GM12878 (cell line): ENCODE results near the gene HLA-DPB1. TPM values are rescaled to one million over a fixed set of nuclear protein-coding genes. Genes with fewer than 3 reads are reported as not detected.

Experiments used
- ATAC-seq: fragments of 200-7000 bp; cut with Tn5 transposase; 3 replicates; pipeline ENCODE4 v1.9.1; 2020; ENCODE audit warnings: mild to moderate bottlenecking, moderate library complexity
- BruUV-seq: library from RNA; stranded (reverse); fragments of 400-500 nt; replicated peaks from 2 replicates; lab custom pipeline; 2021; lab: Mats Ljungman, UMichigan
- CTCF ChIA-PET: fragments of 300-600 bp; sonication (Branson Sonifier 250); formaldehyde crosslinking; extraction: SDS; loops from one replicate; lab custom pipeline; 2021; ENCODE audit warnings: inconsistent platforms; lab: Yijun Ruan, JAX
- POLR2A ChIA-PET: fragments of 350-600 bp; formaldehyde crosslinking; extraction: SDS; loops from one replicate; lab custom pipeline; 2021; ENCODE audit warnings: inconsistent platforms; lab: Charles Lee
- RAD21 ChIA-PET: fragments of 300-600 bp; sonication (Branson Sonifier 250); formaldehyde crosslinking; loops from one replicate; lab custom pipeline; 2023; ENCODE audit warnings: antibody characterized with exemption; ENCODE audit not compliant: unreplicated experiment; lab: Charles Lee
- SMC1A ChIA-PET: fragments of 300-600 bp; sonication (Branson Sonifier 250); formaldehyde crosslinking; loops from one replicate; lab custom pipeline; 2023; ENCODE audit not compliant: unreplicated experiment, uncharacterized antibody; lab: Charles Lee
- DNase-seq: peaks from one replicate; pipeline ENCODE4 v3.0.0-alpha.2; 2011; ENCODE audit warnings: low read depth, low spot score
- FAIRE-seq: peaks from 3 replicates; lab custom pipeline; 2011; peaks lifted over from hg19 to GRCh38; lab: Jason Lieb, UNC
- H2AFZ ChIP-seq: 2 replicates; pipeline ENCODE4 v1.6.0; 2011; ENCODE audit warnings: low read depth, low read length, control low read depth; ENCODE audit not compliant: control insufficient read depth
- H3K27ac ChIP-seq: 2 replicates; pipeline ENCODE4 v1.5.1; 2011; ENCODE audit warnings: control low read depth; ENCODE audit not compliant: control insufficient read depth, insufficient read depth
- H3K27me3 ChIP-seq, 2 experiments: replicated peaks in 1 of 2; 2 replicates each; pipeline versions ENCODE4 v1.6.0 to v1.6.1; 2011; ENCODE audit warnings: low read length in 1 of 2; ENCODE audit not compliant: control insufficient read depth in 2 of 2, insufficient read depth in 2 of 2
- H3K36me3 ChIP-seq, 2 experiments: 2 replicates each; pipeline ENCODE4 v1.5.1; 2011; ENCODE audit warnings: low read length in 1 of 2; ENCODE audit not compliant: control insufficient read depth in 2 of 2, insufficient read depth in 2 of 2
- H3K4me1 ChIP-seq: 2 replicates; pipeline ENCODE4 v1.6.1; 2011; ENCODE audit warnings: mild to moderate bottlenecking, low read length, moderate library complexity, mixed read lengths; ENCODE audit not compliant: control insufficient read depth, insufficient read depth
- H3K4me2 ChIP-seq: 2 replicates; pipeline ENCODE4 v1.6.0; 2011; ENCODE audit warnings: control low read depth; ENCODE audit not compliant: control insufficient read depth, insufficient read depth
- H3K4me3 ChIP-seq: fragments of 200-600 bp; sonication (generic); 2 replicates; pipeline ENCODE4 v1.5.1; 2016
- H3K79me2 ChIP-seq: 2 replicates; pipeline ENCODE4 v1.6.0; 2011; ENCODE audit warnings: low read length; ENCODE audit not compliant: control insufficient read depth, insufficient read depth
- H3K9ac ChIP-seq: 2 replicates; pipeline ENCODE4 v1.8.0; 2011; ENCODE audit warnings: low read length, control low read depth, mixed read lengths; ENCODE audit not compliant: control insufficient read depth, insufficient read depth
- H3K9me3 ChIP-seq: replicated peaks from 3 replicates; pipeline ENCODE4 v1.5.1; 2011; ENCODE audit warnings: mild to moderate bottlenecking, low read length; ENCODE audit not compliant: control insufficient read depth, insufficient read depth
- H4K20me1 ChIP-seq: 2 replicates; pipeline ENCODE4 v1.6.0; 2011; ENCODE audit not compliant: control insufficient read depth, insufficient read depth
- ASH2L ChIP-seq: fragments of 300-600, 200-600 bp; sonication (generic); IDR thresholded peaks from 2 replicates; pipeline ENCODE4 v1.6.1; 2017; ENCODE audit warnings: low read depth, mild to moderate bottlenecking, borderline replicate concordance
- ATF7 ChIP-seq: fragments of 450-650 bp; IDR thresholded peaks from 2 replicates; pipeline ENCODE4 v1.6.1; 2016; ENCODE audit warnings: low read depth, mild to moderate bottlenecking
- BHLHE40 ChIP-seq, 2 experiments: fragments of 450-650 bp in 1 of 2; IDR thresholded peaks; 2 replicates each; pipeline ENCODE4 v1.6.1; 2011 to 2017; ENCODE audit warnings: low read depth in 2 of 2, borderline replicate concordance in 1 of 2, improper control_type of control experiment in 1 of 2, low read length in 1 of 2, mild to moderate bottlenecking in 1 of 2
- E4F1 ChIP-seq: fragments of 450-650 bp; IDR thresholded peaks from 2 replicates; pipeline ENCODE4 v1.6.1; 2018; ENCODE audit warnings: borderline replicate concordance, mild to moderate bottlenecking; ENCODE audit not compliant: partially characterized antibody
- EED ChIP-seq: sonication (generic); IDR thresholded peaks from 2 replicates; pipeline ENCODE4 v1.6.1; 2016; ENCODE audit warnings: antibody characterized with exemption, low read depth
- JUNB ChIP-seq: IDR thresholded peaks from 2 replicates; pipeline ENCODE4 v1.6.1; 2016; ENCODE audit warnings: antibody characterized with exemption, mild to moderate bottlenecking
- MEF2A ChIP-seq: IDR thresholded peaks from 2 replicates; pipeline ENCODE4 v1.6.1; 2011; ENCODE audit warnings: low read depth, mild to moderate bottlenecking, low read length, moderate library complexity; ENCODE audit not compliant: insufficient read depth
- MTA2 ChIP-seq: fragments of 450-650 bp; IDR thresholded peaks from 2 replicates; pipeline ENCODE4 v1.6.1; 2016; ENCODE audit warnings: low read depth, mild to moderate bottlenecking, moderate library complexity
- MTA3 ChIP-seq: IDR thresholded peaks from 2 replicates; pipeline ENCODE4 v1.6.1; 2012; ENCODE audit warnings: low read length, inconsistent platforms, borderline replicate concordance
- MXI1 ChIP-seq: fragments of 150-350 bp; IDR thresholded peaks from 2 replicates; pipeline ENCODE4 v1.6.1; 2011; ENCODE audit warnings: low read depth, mild to moderate bottlenecking, inconsistent platforms, low read length, improper control_type of control experiment
- NBN ChIP-seq: fragments of 450-650 bp; IDR thresholded peaks from 2 replicates; pipeline ENCODE4 v1.6.1; 2016
- NFIC ChIP-seq: IDR thresholded peaks from 2 replicates; pipeline ENCODE4 v1.6.1; 2012; ENCODE audit warnings: low read depth, mild to moderate bottlenecking, inconsistent platforms, low read length, moderate library complexity
- NR2C2 ChIP-seq: IDR thresholded peaks from 2 replicates; pipeline ENCODE4 v1.6.1; 2011; ENCODE audit warnings: borderline replicate concordance, low read depth; ENCODE audit not compliant: control insufficient read depth, insufficient read length
- NR2F1 ChIP-seq: fragments of 450-650 bp; conservative IDR thresholded peaks from 2 replicates; pipeline ENCODE4 v1.6.1; 2017; ENCODE audit warnings: mild to moderate bottlenecking
- POU2F2 ChIP-seq: IDR thresholded peaks from 3 replicates; pipeline ENCODE4 v1.6.1; 2011; ENCODE audit warnings: low read depth, mild to moderate bottlenecking, low read length, borderline replicate concordance
- RAD21 ChIP-seq: IDR thresholded peaks from 2 replicates; pipeline ENCODE4 v1.6.1; 2011; ENCODE audit warnings: mild to moderate bottlenecking, low read depth, low read length, moderate library complexity; ENCODE audit not compliant: insufficient read depth
- RFX5 ChIP-seq: IDR thresholded peaks from 2 replicates; pipeline ENCODE4 v1.6.1; 2011; ENCODE audit warnings: low read depth, low read length, improper control_type of control experiment
- SIN3A ChIP-seq: IDR thresholded peaks from 2 replicates; pipeline ENCODE4 v1.6.1; 2012; ENCODE audit warnings: low read depth, low read length, improper control_type of control experiment
- SMARCA5 ChIP-seq: fragments of 450-650 bp; IDR thresholded peaks from 2 replicates; pipeline ENCODE4 v1.6.1; 2017; ENCODE audit warnings: mild to moderate bottlenecking
- SREBF2 ChIP-seq: IDR thresholded peaks from 2 replicates; pipeline ENCODE4 v1.6.1; 2012; ENCODE audit warnings: mild to moderate bottlenecking, low read length
- STAT1 ChIP-seq: fragments of 450-650 bp; conservative IDR thresholded peaks from 2 replicates; pipeline ENCODE4 v1.6.1; 2014; ENCODE audit warnings: antibody characterized with exemption, mild to moderate bottlenecking
- STAT3 ChIP-seq: IDR thresholded peaks from 2 replicates; pipeline ENCODE4 v1.6.1; 2011; ENCODE audit warnings: low read depth, low read length, improper control_type of control experiment
- WRNIP1 ChIP-seq: IDR thresholded peaks from 2 replicates; pipeline ENCODE4 v1.6.1; 2011; ENCODE audit warnings: low read depth, low read length, improper control_type of control experiment, borderline replicate concordance
- ZNF274 ChIP-seq: IDR thresholded peaks from one replicate; pipeline ENCODE4 v1.8.0; 2011; ENCODE audit not compliant: insufficient read length, insufficient read depth
- WGBS: methylation state at CpG from one replicate; pipeline ENCODE4 v1.1.6; 2016; ENCODE audit warnings: low lambda C conversion rate; ENCODE audit not compliant: insufficient replicate concordance, insufficient coverage; ENCODE audit errors: missing lambda C conversion rate; 5-methylcytosine and 5-hydroxymethylcytosine counted together
- in situ Hi-C: fragments of 300-500 bp; cut with MboI; formaldehyde crosslinking; loops from 9 replicates; pipeline ENCODE4 v1.14.3; 2018; ENCODE audit warnings: mixed read lengths
- intact Hi-C: fragments of 100-400 bp; cut with micrococcal nuclease; formaldehyde crosslinking; loops from one replicate; pipeline ENCODE4 v1.14.2; 2022; ENCODE audit not compliant: unreplicated experiment
- polyA plus RNA-seq, 11 experiments: library from polyadenylated mRNA; depleted of rRNA in 4 of 11; unstranded in 6 of 11; stranded (reverse) in 5 of 11; fragments of >200 nt; fragmentation: Nextera tagmentation in 4 of 11; fragmentation: Illumina TruSeq in 1 of 11; extraction: Ambion mirVana in 4 of 11; extraction: Trizol in 1 of 11; gene quantifications; 1 replicate in 1 of 11; 2 replicates in 10 of 11; pipeline versions ENCODE4 v1.2.1 to v1.2.3, GENCODE V29; 2011 to 2016; ENCODE audit warnings: inconsistent platforms in 2 of 11, missing spikeins in 2 of 11, low read depth in 1 of 11
- total RNA-seq, 4 experiments: library from RNA; depleted of rRNA in 3 of 4; stranded (reverse); fragments of >200 nt in 3 of 4; fragmentation: Illumina TruSeq in 1 of 4; extraction: Trizol in 1 of 4; gene quantifications; 2 replicates each; pipeline versions ENCODE4 v1.2.1 to v1.2.3, GENCODE V29; 2013 to 2021

The HLA-DPB1 gene
- total and polyA plus RNA-seq, 10 of the 15 experiments (the other 5 are each of a cell fraction or from before 2014, with no cell fraction given) = 101 to 675 (median 352) TPM

- H3K27me3 ChIP-seq = no peaks in the 10 kb centered on the region
- ChIA-PET SMC1A (interaction anchor here (0.7 to 8.0 kb wide), 18 partner anchors 7 to 142 kb away, joined by 3 to 55 read pairs (median 5); no protein-coding TSS in a partner anchor), CTCF (interaction anchor here (0.6 to 14.5 kb wide), 36 partner anchors 8 to 767 kb away, joined by 3 to 266 read pairs (median 6); partner anchors contain the start of gene HLA-DOA), POLR2A (interaction anchor here (0.9 to 2.2 kb wide), 5 partner anchors 12 to 108 kb away, joined by 3 to 10 read pairs (median 3); no protein-coding TSS in a partner anchor), RAD21 (interaction anchor here (0.6 to 4.2 kb wide), 14 partner anchors 9 to 125 kb away, joined by 3 to 20 read pairs (median 4); no protein-coding TSS in a partner anchor)
- FAIRE-seq (peak; percentile 70), ATAC-seq (peak; percentile 76), DNase-seq (no peak)
- no peaks in the 10 kb centered on the region for H4K20me1 ChIP-seq
- H3K9me3 ChIP-seq = peaks cover 13% of the 10 kb centered on the region
- H3K9ac ChIP-seq = no peak overlapping the region
- in situ Hi-C loops = no loop called here
- no peak overlapping the region for H3K4me3 ChIP-seq
- no peaks in the 10 kb centered on the region for H3K79me2 ChIP-seq
- no peaks in the 10 kb centered on the region for H3K36me3 ChIP-seq
- no peak overlapping the region for H3K27ac ChIP-seq
- no peak overlapping the region for H3K4me2 ChIP-seq
- BruUV-seq = no TSS peak
- H2AFZ ChIP-seq = no peak overlapping the region
- WGBS = 28% methylated on average over 5 of the region's 5 CpGs
- intact Hi-C loops = no loop called here
- peaks cover 14% of the 10 kb centered on the region for H3K4me1 ChIP-seq
- TF ChIP-seq JUNB = no peak
- no peak for TF ChIP-seq ATF7
- no peak for TF ChIP-seq SREBF2
- no peak for TF ChIP-seq SMARCA5
- no peak for TF ChIP-seq MEF2A
- no peak for TF ChIP-seq EED
- no peak for TF ChIP-seq NBN
- TF ChIP-seq WRNIP1 = no peak
- TF ChIP-seq MTA2 = no peak
- TF ChIP-seq MTA3 = no peak
- no peak for TF ChIP-seq SIN3A
- TF ChIP-seq STAT3 = no peak
- TF ChIP-seq NR2C2 = no peak
- no peak for TF ChIP-seq STAT1
- no peak for TF ChIP-seq E4F1
- peak; percentile 30 for TF ChIP-seq RAD21
- no peak for TF ChIP-seq POU2F2
- no peak for TF ChIP-seq NFIC
- TF ChIP-seq NR2F1 = no peak
- no peak for TF ChIP-seq ZNF274
- no peak for TF ChIP-seq MXI1
- TF ChIP-seq ASH2L = no peak
- TF ChIP-seq BHLHE40 (IDR thresholded peaks at IDR 0.05; ENCODE audit: borderline replicate concordance in 1 of 2, low read depth in 2 of 2, low read length in 1 of 2) = no peak
- no peak for TF ChIP-seq RFX5
These were observed 50.4 kb downstream of the HLA-DPB1 start for GRCh38 chr6:33126101-33126714.
